Heart left ventricle (tissue), 16 donors: Measurements from ENCODE around the gene MACROH2A1. TPM values are rescaled to one million over a fixed set of nuclear protein-coding genes. Genes with fewer than 3 reads are reported as not detected.
A peak's percentile ranks its signal among the peaks of the same experiment; 100 is the strongest.
"Not testable (repeated sequence)": the region's sequence is repeated elsewhere in the genome, so short reads cannot be mapped to it uniquely, and the experiment has no call there.

Source experiments
- ATAC-seq, 4 donors: fragments of 200-7000 bp; cut with Tn5 transposase; one replicate each; pipeline ENCODE4 v1.9.1; 2020 to 2022; ENCODE audit warnings: moderate library complexity in 4 of 4, mild to moderate bottlenecking in 3 of 4, moderate number of reproducible peaks in 1 of 4
- DNase-seq, 5 donors: peaks; one replicate each; pipeline ENCODE4 v3.0.0-alpha.2; 2020
- H3K27ac ChIP-seq, 12 donors: fragments of 200-600 bp; sonication (generic) in 4 of 12; one replicate each; pipeline versions ENCODE4 v1.5.0 to v1.8.0; 2016 to 2022; ENCODE audit warnings: mild to moderate bottlenecking in 2 of 12
- H3K27me3 ChIP-seq, 9 donors: fragments of 200-600 bp; sonication (generic) in 2 of 9; one replicate each; pipeline versions ENCODE4 v1.5.1 to v1.8.0; 2016 to 2022; ENCODE audit warnings: mild to moderate bottlenecking in 3 of 9
- H3K36me3 ChIP-seq, 9 donors: fragments of 200-600 bp; sonication (generic) in 2 of 9; one replicate each; pipeline versions ENCODE4 v1.5.0 to v1.8.0; 2018 to 2022; ENCODE audit warnings: mild to moderate bottlenecking in 2 of 9
- H3K4me1 ChIP-seq, 12 donors: fragments of 200-600 bp; sonication (generic) in 4 of 12; one replicate each; pipeline versions ENCODE4 v1.5.0 to v1.8.0; 2016 to 2022; ENCODE audit warnings: mild to moderate bottlenecking in 3 of 12
- H3K4me3 ChIP-seq, 12 donors: fragments of 200-600 bp; sonication (generic) in 4 of 12; one replicate each; pipeline versions ENCODE4 v1.5.0 to v1.8.0; 2017 to 2022; ENCODE audit warnings: mild to moderate bottlenecking in 9 of 12, moderate library complexity in 4 of 12
- H3K9me3 ChIP-seq, 12 donors: fragments of 200-600 bp; sonication (generic) in 4 of 12; one replicate each; pipeline versions ENCODE4 v1.5.0 to v1.8.0; 2016 to 2022; ENCODE audit warnings: mild to moderate bottlenecking in 1 of 12
- CTCF ChIP-seq, 12 donors: fragments of 200-600 bp; sonication (generic) in 4 of 12; IDR thresholded peaks; one replicate each; pipeline versions ENCODE4 v1.5.0 to v1.8.0; 2018 to 2022; ENCODE audit warnings: antibody characterized with exemption in 12 of 12, mild to moderate bottlenecking in 5 of 12
- POLR2A ChIP-seq, 2 donors: fragments of 450-650 bp; IDR thresholded peaks; one replicate each; pipeline ENCODE4 v1.6.1; 2017; ENCODE audit warnings: antibody characterized with exemption in 2 of 2, mild to moderate bottlenecking in 2 of 2, moderate library complexity in 2 of 2
- WGBS, 4 donors: extraction: QIAGEN DNeasy Blood & Tissue Kit in 2 of 4; methylation state at CpG; one replicate each; pipeline versions ENCODE4 v1.1.5 to v1.1.7; 2013 to 2018; 5-methylcytosine and 5-hydroxymethylcytosine counted together
- intact Hi-C, 10 donors: fragments of 100-400 bp; cut with DNase I; formaldehyde crosslinking; loops; one replicate each; pipeline versions ENCODE4 v1.11.1 to v1.14.2; 2022
- polyA plus RNA-seq, 2 donors: library from polyadenylated mRNA; stranded (reverse); fragments of 200-250 nt; gene quantifications; one replicate each; pipeline ENCODE4 v1.2.3, GENCODE V29; 2013
- total RNA-seq, 9 donors: library from RNA; depleted of rRNA in 2 of 9; stranded (reverse); fragments of >200 nt in 2 of 9; fragmentation: NEBNext Ultra II Directional in 3 of 9; extraction: Animal tissue kit (Norgen Biotek cat#: 25700) in 3 of 9; gene quantifications; one replicate each; pipeline versions ENCODE4 v1.1.0 to v1.2.4, GENCODE V29; 2016 to 2023
- donor health status: ischemic (EF 13 %, LVEDD 7.1; RV severe dilation, severe dysfunction).
- donor health status: healthy with polysubstance abuse.
- donor health status: DM: no; HTN: yes; CAD: no.
- donor health status: DM: no; HTN: no; CAD: no.
- donor health status: ischemic (EF 25% LVEDD 6.9; RV normal size, moderate dysfunction).
- donor health status: ischemic (EF 25% LVEDD 5.7; RV mildly dilated, moderate dysfunction).
- donor health status: healthy.
- donor health status: DM: yes; HTN: yes; CAD: no.
- donor health status: ischemic (EF 35%, LVEDD 5.7; RV mildly dilated, moderate dysfunction).
- donor health status: nonischemic (EF 11% LVEDD 7.7; RV severe dilation, severe dysfunction).
- donor health status: DM: yes; HTN: yes; CAD: no.
- donor health status: PGD.
- donor health status: ischemic (EF 29% LVEDD 5.4; RV normal size, mild dysfunction).
- donor health status: nonischemic (EF 23%, LVEDD 6.1; RV moderate dilation, normal function).

Gene MACROH2A1
- total and polyA plus RNA-seq, 11 donors = 86.5 to 170 (median 112) TPM

DNA sequence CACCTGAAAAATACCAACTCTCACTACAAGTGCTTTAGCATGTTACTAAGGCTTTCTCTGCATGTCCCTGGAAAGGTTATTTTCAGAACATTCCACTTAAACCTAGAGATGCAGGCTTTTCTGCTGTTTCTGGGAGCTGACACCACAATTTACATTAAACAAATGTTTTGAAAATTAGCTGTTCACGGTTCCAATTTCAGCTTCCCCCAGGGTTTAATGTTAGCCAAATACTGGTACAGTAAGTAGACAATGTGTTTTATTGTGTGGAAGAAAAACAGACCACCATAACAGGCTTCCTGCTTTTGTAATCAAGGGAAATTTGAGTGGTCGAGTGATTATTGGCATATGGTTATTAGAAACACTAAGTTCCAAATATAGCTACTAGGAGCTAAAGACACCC, 32.0 kb downstream of the MACROH2A1 start:
- intact Hi-C loops = no loop called here
- Histone ChIP-seq H3K36me3 (peaks cover 0 to 97% (median 85%) of the 10 kb centered on the region in 9 donors), H3K27me3 (no peaks in the 10 kb centered on the region), H3K9me3 (no peaks in the 10 kb centered on the region), H3K4me1 (peaks cover 0 to 29% (median 0%) of the 10 kb centered on the region in 12 donors), H3K27ac (no peak overlapping the region), H3K4me3 (no peak overlapping the region)
- 49 to 55% (median 51%) methylated on average over 2 of the region's 2 CpGs for WGBS, 4 donors
- no peak for ATAC-seq
- TF ChIP-seq POLR2A (IDR thresholded peaks at IDR 0.05) (no peak), CTCF (IDR thresholded peaks at IDR 0.05) (no peak)
- no peak for DNase-seq

DNA sequence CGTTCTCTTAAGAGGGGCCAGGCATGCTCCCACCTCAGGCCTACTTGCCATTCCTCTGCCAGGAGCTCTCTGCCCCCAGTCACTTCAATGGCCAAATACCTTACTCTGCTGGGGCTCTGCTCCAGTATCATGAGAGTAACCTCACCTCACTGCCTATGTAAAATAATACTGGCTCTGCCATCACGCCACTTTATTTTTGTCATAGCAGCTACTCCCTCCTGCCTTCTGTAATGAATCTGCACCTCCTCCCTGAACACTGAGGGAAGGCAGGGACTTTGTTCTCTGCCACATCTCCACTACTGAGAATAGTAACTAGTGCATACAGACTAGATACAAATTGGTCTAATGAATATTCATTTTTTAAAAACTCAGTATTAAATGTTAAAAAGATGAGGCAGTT, 33.8 kb downstream of the MACROH2A1 start:
- intact Hi-C loops = no loop called here
- WGBS, 4 donors = 63 to 75% (median 72%) methylated on average over 2 of the region's 2 CpGs
- ATAC-seq (peak in 3 of 4 donors; percentile 36 to 44 (median 36)), DNase-seq (no peak)
- Histone ChIP-seq H3K36me3 (peaks cover 0 to 99% (median 93%) of the 10 kb centered on the region in 9 donors), H3K27ac (peak overlapping the region in 1 of 12 donors; percentile 63), H3K4me3 (no peak overlapping the region), H3K9me3 (no peaks in the 10 kb centered on the region), H3K4me1 (peaks cover 0 to 21% (median 2%) of the 10 kb centered on the region in 12 donors), H3K27me3 (no peaks in the 10 kb centered on the region)
- TF ChIP-seq CTCF (IDR thresholded peaks at IDR 0.05) (no peak), POLR2A (IDR thresholded peaks at IDR 0.05) (no peak)

DNA sequence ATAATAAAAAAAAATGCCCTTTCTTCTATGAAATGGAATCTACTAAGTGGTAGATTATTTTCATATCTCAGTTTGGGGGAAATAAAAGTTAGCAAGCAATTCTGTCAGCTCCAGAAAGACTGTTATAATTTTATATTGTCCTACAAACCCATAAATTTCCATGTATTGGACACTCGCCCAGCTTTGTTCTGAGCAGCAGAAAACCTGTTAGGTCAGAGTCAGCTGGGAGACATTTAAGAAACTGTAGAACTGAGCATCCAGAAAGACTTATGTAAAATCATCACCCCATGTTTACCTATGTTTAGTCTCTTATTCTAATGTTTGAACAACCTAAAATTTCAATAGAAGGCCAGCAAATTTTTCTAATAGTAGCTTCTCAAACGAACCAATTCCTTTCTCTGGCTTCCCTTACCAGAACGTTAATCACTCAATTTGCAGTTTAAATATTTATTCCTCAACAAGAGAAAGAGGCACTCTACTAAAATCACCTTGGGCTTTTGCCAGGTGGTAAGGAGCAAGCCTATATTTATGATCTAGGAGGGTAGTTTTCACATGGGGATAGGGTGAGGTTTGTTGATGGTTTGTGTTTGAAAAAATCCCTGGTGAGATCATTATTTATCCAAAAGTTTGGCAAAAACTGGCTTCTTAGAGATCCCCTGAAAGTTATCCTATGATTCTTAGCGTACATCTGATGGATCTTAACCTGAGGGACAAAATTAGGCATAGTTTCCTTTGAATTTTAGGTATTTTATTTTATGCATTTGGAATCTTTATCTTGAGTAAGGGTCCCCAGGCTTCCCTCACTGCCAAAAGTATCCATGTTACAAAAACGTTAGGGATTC, 34.4 kb downstream of the MACROH2A1 start:
- Histone ChIP-seq H3K9me3 (no peaks in the 10 kb centered on the region), H3K4me1 (peaks cover 0 to 21% (median 2%) of the 10 kb centered on the region in 12 donors), H3K4me3 (no peak overlapping the region), H3K27ac (peak overlapping the region in 1 of 12 donors; percentile 63), H3K27me3 (no peaks in the 10 kb centered on the region), H3K36me3 (peaks cover 0 to 99% (median 93%) of the 10 kb centered on the region in 9 donors)
- no peak for DNase-seq
- no peak for TF ChIP-seq POLR2A (IDR thresholded peaks at IDR 0.05)
- TF ChIP-seq CTCF (IDR thresholded peaks at IDR 0.05) = no peak
- intact Hi-C loops = no loop called here
- ATAC-seq = no peak
- WGBS, 4 donors = 71 to 76% (median 73%) methylated on average over 5 of the region's 5 CpGs

DNA sequence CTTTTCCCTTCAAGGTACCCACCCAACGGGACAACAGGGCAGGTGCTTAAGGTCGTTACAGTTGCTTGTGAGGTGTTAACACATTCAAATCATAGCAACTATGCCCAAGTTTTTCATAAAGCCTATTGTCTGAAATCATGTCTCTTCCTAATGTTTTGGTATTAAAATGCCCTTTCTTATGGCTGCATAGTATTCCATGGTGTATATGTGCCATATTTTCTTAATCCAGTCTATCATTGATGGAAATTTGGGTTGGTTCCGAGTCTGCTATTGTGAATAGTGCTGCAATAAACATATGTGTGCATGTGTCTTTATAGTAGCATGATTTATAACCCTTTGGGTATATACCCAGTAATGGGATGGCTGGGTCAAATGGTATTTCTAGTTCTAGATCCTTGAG, 35.7 kb downstream of the MACROH2A1 start:
- intact Hi-C loops, ATAC-seq, H3K27ac ChIP-seq, DNase-seq, H3K27me3 ChIP-seq, H3K9me3 ChIP-seq, H3K4me3 ChIP-seq: not testable (repeated sequence)
- 90 to 94% (median 92%) methylated on average over 3 of the region's 3 CpGs for WGBS, 4 donors
- Histone ChIP-seq H3K36me3 (peaks cover 0 to 97% (median 89%) of the 10 kb centered on the region in 9 donors), H3K4me1 (peaks cover 0 to 20% (median 2%) of the 10 kb centered on the region in 12 donors)
